Endothelial cell of umbilical vein (primary cell): Measurements from ENCODE around the gene KLHL17.

Experiments used
- CTCF ChIP-seq, 2 donors: IDR thresholded peaks; 1 replicate in 1 of 2; 2 replicates in 1 of 2; pipeline ENCODE4 v1.5.1; 2011; ENCODE audit warnings: low read length in 2 of 2, mild to moderate bottlenecking in 2 of 2, moderate library complexity in 2 of 2, control low read depth in 1 of 2, inconsistent platforms in 1 of 2, low read depth in 1 of 2; ENCODE audit not compliant: insufficient read depth in 1 of 2; ENCODE audit errors: extremely low read depth in 1 of 2
- EZH2 ChIP-seq: IDR thresholded peaks from 2 replicates; pipeline ENCODE4 v1.6.1; 2012; ENCODE audit warnings: borderline replicate concordance, low read depth, mild to moderate bottlenecking, moderate library complexity, low read length, inconsistent platforms; ENCODE audit not compliant: severe bottlenecking
- POLR2AphosphoS5 ChIP-seq: IDR thresholded peaks from 2 replicates; pipeline ENCODE4 v1.6.1; 2012; ENCODE audit warnings: low read depth, mild to moderate bottlenecking, control low read depth, low read length, moderate library complexity; ENCODE audit not compliant: insufficient read depth

GRCh38 chr1:966704-967300, 6.4 kb downstream of the KLHL17 start:
- TF ChIP-seq CTCF (IDR thresholded peaks at IDR 0.05; ENCODE audit: extremely low read depth in 1 of 2, insufficient read depth in 1 of 2, low read depth in 1 of 2, low read length in 2 of 2) (no peak), POLR2AphosphoS5 (peak; percentile 74), EZH2 (no peak)
